Neuronal stem cell (in vitro differentiated cells): ENCODE measurements around the gene MYL3.
"Not testable (repeated sequence)": the region's sequence is repeated elsewhere in the genome, so short reads cannot be mapped to it uniquely, and the experiment has no call there.

Experiments
- DNase-seq: peaks from one replicate; pipeline ENCODE4 v3.0.0-alpha.2; 2013; ENCODE audit warnings: low spot score
- H2AFZ ChIP-seq: one replicate; pipeline ENCODE4 v1.6.1; 2013; ENCODE audit warnings: mild to moderate bottlenecking, low read length, inconsistent platforms
- H2AK5ac ChIP-seq: 2 replicates; pipeline ENCODE4 v1.6.1; 2013; ENCODE audit warnings: low read depth, mild to moderate bottlenecking, inconsistent platforms, low read length, moderate library complexity, mixed read lengths
- H2BK120ac ChIP-seq: 2 replicates; pipeline ENCODE4 v1.6.1; 2013; ENCODE audit warnings: low read depth, mild to moderate bottlenecking, inconsistent platforms, low read length, moderate library complexity, mixed read lengths
- H2BK12ac ChIP-seq: one replicate; pipeline ENCODE4 v1.6.1; 2013; ENCODE audit warnings: low read length, inconsistent platforms
- H2BK15ac ChIP-seq: 2 replicates; pipeline ENCODE4 v1.6.1; 2013; ENCODE audit warnings: mild to moderate bottlenecking, low read length, inconsistent platforms, mixed read lengths
- H2BK5ac ChIP-seq: one replicate; pipeline ENCODE4 v1.6.1; 2013; ENCODE audit warnings: inconsistent platforms, mild to moderate bottlenecking, low read length, moderate library complexity
- H3K14ac ChIP-seq: one replicate; pipeline ENCODE4 v1.6.1; 2013; ENCODE audit warnings: low read length, inconsistent platforms
- H3K18ac ChIP-seq: 2 replicates; pipeline ENCODE4 v1.6.1; 2013; ENCODE audit warnings: low read length, inconsistent platforms
- H3K23ac ChIP-seq: 2 replicates; pipeline ENCODE4 v1.6.1; 2013; ENCODE audit warnings: low read depth, mild to moderate bottlenecking, mixed read lengths, low read length, inconsistent platforms; ENCODE audit not compliant: poor library complexity
- H3K27ac ChIP-seq: replicated peaks from 3 replicates; pipeline ENCODE4 v1.5.1; 2013; ENCODE audit warnings: low read length, inconsistent platforms
- H3K27me3 ChIP-seq, 3 experiments: 2 replicates each; pipeline ENCODE4 v1.6.1; 2013; ENCODE audit warnings: low read length in 3 of 3, mild to moderate bottlenecking in 2 of 3, inconsistent platforms in 1 of 3, low read depth in 1 of 3, mixed read lengths in 1 of 3, moderate library complexity in 1 of 3; ENCODE audit not compliant: control insufficient read depth in 3 of 3, insufficient read depth in 3 of 3
- H3K36me3 ChIP-seq, 2 donors: replicated peaks in 1 of 2; 2 replicates each; pipeline ENCODE4 v1.6.1; 2013; ENCODE audit warnings: low read length in 2 of 2; ENCODE audit not compliant: control insufficient read depth in 2 of 2, insufficient read depth in 2 of 2
- H3K4ac ChIP-seq: 2 replicates; pipeline ENCODE4 v1.6.1; 2013; ENCODE audit warnings: inconsistent platforms, mild to moderate bottlenecking, low read length, moderate library complexity
- H3K4me1 ChIP-seq, 2 donors: 1 replicate in 1 of 2; 2 replicates in 1 of 2; pipeline ENCODE4 v1.6.1; 2013; ENCODE audit warnings: low read length in 2 of 2, low read depth in 1 of 2; ENCODE audit not compliant: control insufficient read depth in 2 of 2, insufficient read depth in 1 of 2
- H3K4me2 ChIP-seq: one replicate; pipeline ENCODE4 v1.6.1; 2013; ENCODE audit warnings: mild to moderate bottlenecking, low read length, inconsistent platforms; ENCODE audit not compliant: insufficient read depth, poor library complexity, severe bottlenecking
- H3K4me3 ChIP-seq, 2 donors: 2 replicates each; pipeline ENCODE4 v1.5.1; 2013; ENCODE audit warnings: low read length in 2 of 2, mild to moderate bottlenecking in 2 of 2, inconsistent platforms in 1 of 2, moderate library complexity in 1 of 2
- H3K79me1 ChIP-seq: one replicate; pipeline ENCODE4 v1.6.1; 2013; ENCODE audit warnings: low read depth, mild to moderate bottlenecking, inconsistent platforms, low read length, moderate library complexity
- H3K9ac ChIP-seq: one replicate; pipeline ENCODE4 v1.6.1; 2013; ENCODE audit warnings: mild to moderate bottlenecking, low read depth, low read length, inconsistent platforms; ENCODE audit not compliant: poor library complexity
- H3K9me3 ChIP-seq, 2 donors: replicated peaks in 1 of 2; 2 replicates each; pipeline versions ENCODE3 to v1.6.1; 2013; ENCODE audit warnings: low read length in 2 of 2, mild to moderate bottlenecking in 2 of 2, inconsistent platforms in 1 of 2, low read depth in 1 of 2, mixed read lengths in 1 of 2, moderate library complexity in 1 of 2; ENCODE audit not compliant: control insufficient read depth in 2 of 2, insufficient read depth in 1 of 2
- H4K8ac ChIP-seq: one replicate; pipeline ENCODE4 v1.6.1; 2013; ENCODE audit warnings: low read depth, mild to moderate bottlenecking, inconsistent platforms, low read length, moderate library complexity
- H4K91ac ChIP-seq: one replicate; pipeline ENCODE4 v1.6.1; 2013; ENCODE audit warnings: low read length, low read depth, mild to moderate bottlenecking, inconsistent platforms; ENCODE audit not compliant: poor library complexity
- WGBS, 2 donors: extraction: QIAGEN DNeasy Blood & Tissue Kit; methylation state at CpG; one replicate each; pipeline ENCODE4 v1.1.7; 2013; ENCODE audit warnings: missing lambda C conversion rate in 2 of 2, mixed read lengths in 1 of 2; ENCODE audit not compliant: insufficient read length in 2 of 2, insufficient replicate concordance in 1 of 2; ENCODE audit errors: extremely low coverage in 2 of 2; 5-methylcytosine and 5-hydroxymethylcytosine counted together

Gene MYL3

DNA sequence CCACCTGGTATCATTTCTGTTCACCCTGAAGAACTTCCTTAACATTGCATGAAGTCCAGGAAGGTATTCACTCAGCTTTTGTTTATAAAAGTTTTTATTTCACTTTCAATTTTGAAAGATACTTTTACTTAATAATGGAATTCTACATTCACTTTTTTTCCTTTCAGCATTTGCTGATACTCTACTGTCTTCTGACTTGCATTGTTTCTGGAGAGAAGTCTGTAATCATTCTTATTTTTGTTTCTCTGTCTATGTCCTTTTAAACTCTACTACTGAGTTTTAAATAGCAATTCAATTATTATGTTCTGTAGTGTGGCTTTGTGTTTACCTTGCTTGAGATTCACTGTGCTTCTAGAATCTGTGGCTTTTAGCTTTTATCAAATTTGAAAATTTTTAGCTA lies 42.4 kb downstream of the MYL3 start:
- Histone ChIP-seq H3K4me2 (no peak overlapping the region), H2BK12ac (no peak overlapping the region), H3K14ac (no peak overlapping the region), H3K4me3 (no peak overlapping the region), H2BK15ac (no peak overlapping the region), H4K8ac (no peak overlapping the region), H3K18ac (no peak overlapping the region), H3K9ac (no peak overlapping the region), H3K4me1 (peaks cover 2 to 4% of the 10 kb centered on the region in 2 donors), H3K27ac (no peak overlapping the region), H2AK5ac (no peak overlapping the region), H3K27me3 (no peaks in the 10 kb centered on the region), H2BK120ac (no peak overlapping the region), H2BK5ac (no peak overlapping the region), H3K9me3 (peaks cover 0 to 5% of the 10 kb centered on the region in 2 donors), H3K4ac (no peak overlapping the region), H3K79me1 (no peaks in the 10 kb centered on the region), H3K23ac (no peak overlapping the region), H4K91ac (no peak overlapping the region), H3K36me3 (no peaks in the 10 kb centered on the region), H2AFZ (no peak overlapping the region)
- no peak for DNase-seq

DNA sequence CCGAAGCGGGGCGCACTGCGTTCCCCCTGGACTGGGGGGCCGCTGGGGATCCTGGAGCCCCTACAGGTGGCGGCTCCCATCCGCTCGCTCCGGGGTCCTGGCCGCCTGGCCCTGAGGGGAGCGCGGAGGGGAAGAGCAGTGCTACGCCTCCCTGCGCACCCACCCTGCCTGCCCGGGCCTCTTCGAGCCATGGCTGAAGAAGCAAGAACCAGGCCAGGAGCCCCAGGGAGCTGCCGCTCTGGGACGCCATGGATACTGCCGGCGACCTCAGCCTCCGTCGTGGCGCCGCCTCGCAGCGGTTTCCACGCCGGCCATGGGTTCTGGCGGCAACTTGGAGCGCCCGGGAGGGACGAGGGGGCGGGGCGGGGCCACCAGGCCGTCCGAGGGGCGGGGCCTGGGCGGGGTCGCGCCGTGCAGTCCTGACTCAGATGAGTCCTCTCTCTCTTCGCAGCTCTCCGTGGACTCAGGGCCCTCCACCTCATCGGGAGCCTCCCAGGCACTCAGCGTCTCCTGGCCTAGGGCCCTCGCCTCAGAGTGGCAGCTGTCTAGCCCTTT lies 50.9 kb downstream of the MYL3 start:
- DNase-seq: peak; percentile 66
- peak overlapping the region in 1 of 2 donors; percentile 76 for H3K4me3 ChIP-seq

DNA sequence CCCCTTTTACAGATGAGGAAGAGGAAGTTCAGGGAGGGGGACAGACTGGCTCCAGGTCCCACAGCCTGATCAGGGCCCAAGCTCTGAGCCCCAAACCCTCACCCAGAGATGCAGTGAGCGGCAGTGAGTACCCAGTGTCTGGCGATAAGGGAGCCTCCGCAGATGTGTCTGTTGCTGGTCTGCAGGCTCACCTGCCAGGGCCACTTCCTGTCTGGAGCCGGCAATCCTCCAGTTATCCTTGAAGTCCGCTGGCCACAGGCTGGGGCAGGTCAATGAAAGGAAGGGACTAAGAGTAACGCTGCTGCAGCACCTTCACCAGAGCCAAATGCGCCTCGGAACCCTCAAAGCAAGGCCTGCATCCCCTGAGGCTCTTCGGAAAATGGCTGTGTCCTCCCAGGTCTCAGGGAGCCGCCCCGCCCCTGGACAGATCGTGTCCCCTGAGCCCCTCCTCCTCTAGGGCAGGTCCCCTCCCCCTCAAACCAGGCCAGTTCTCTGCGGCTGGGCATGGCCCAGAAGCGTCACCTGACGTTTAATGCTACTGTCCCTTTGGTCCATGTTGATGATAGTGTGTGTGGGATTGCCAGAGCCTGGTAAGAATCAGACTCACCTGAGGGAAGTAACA lies 51.5 kb downstream of the MYL3 start:
- peak overlapping the region; percentile 78 for H2BK12ac ChIP-seq
- peak; percentile 36 for DNase-seq
- peak overlapping the region in 1 of 2 donors; percentile 76 for H3K4me3 ChIP-seq

More for the DNA sequence above, 50.9 kb downstream of the MYL3 start:
- H2BK5ac ChIP-seq: no peak overlapping the region
- peak overlapping the region; percentile 25 for H2BK15ac ChIP-seq
- peaks cover 0 to 8% of the 10 kb centered on the region in 2 donors for H3K4me1 ChIP-seq
- peak overlapping the region; percentile 78 for H3K9ac ChIP-seq
- H3K4ac ChIP-seq: no peak overlapping the region
- peak overlapping the region; percentile 34 for H2BK12ac ChIP-seq
- peak overlapping the region; percentile 43 for H3K14ac ChIP-seq
- peaks cover 2% of the 10 kb centered on the region for H3K79me1 ChIP-seq
- no peak overlapping the region for H4K91ac ChIP-seq
- peak overlapping the region; percentile 78 for H3K4me2 ChIP-seq
- peak overlapping the region; percentile 71 for H3K23ac ChIP-seq
- no peaks in the 10 kb centered on the region for H3K36me3 ChIP-seq
- H3K18ac ChIP-seq: peak overlapping the region; percentile 98
- WGBS, 2 donors: no CpG with 5 or more reads among the region's 46 CpGs
- H2BK120ac ChIP-seq: no peak overlapping the region
- peak overlapping the region; percentile 44 for H3K27ac ChIP-seq
- no peak overlapping the region for H4K8ac ChIP-seq
- H3K9me3 ChIP-seq: no peaks in the 10 kb centered on the region
- peak overlapping the region; percentile 81 for H2AFZ ChIP-seq
- peaks cover 0 to 34% (median 3%) of the 10 kb centered on the region in 3 experiments for H3K27me3 ChIP-seq
- H2AK5ac ChIP-seq: peak overlapping the region; percentile 65

DNA sequence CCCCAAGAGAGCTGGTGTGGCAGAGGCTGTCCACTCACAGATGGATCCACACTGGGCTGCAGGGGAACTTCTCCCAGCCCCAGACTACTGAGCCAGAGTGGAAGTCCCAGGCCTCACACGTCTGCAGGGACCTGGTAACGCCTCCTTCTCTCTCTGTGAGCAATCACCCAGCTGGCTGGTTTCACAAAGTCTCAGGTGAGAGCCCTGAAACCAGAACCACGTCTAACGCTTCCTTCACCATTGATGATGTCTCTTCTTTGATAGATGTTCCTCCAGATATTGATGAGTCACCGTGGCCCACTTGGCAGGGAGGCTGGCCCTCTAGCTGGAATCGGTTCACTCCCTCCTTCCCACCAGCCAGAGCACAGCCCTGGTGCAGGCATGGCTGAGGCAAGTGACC lies 54.5 kb downstream of the MYL3 start:
- not testable (repeated sequence) for H4K91ac ChIP-seq, H3K4me1 ChIP-seq, H3K79me1 ChIP-seq, H3K4me3 ChIP-seq, H3K4ac ChIP-seq, H3K23ac ChIP-seq, H2BK5ac ChIP-seq, H4K8ac ChIP-seq, H3K36me3 ChIP-seq, H3K9ac ChIP-seq, H2AFZ ChIP-seq, H2BK12ac ChIP-seq, H3K18ac ChIP-seq, H2BK15ac ChIP-seq, H2BK120ac ChIP-seq, H3K14ac ChIP-seq, H3K4me2 ChIP-seq, H3K27ac ChIP-seq, H2AK5ac ChIP-seq, H3K9me3 ChIP-seq, DNase-seq
- H3K27me3 ChIP-seq: peaks cover 0 to 33% (median 3%) of the 10 kb centered on the region in 3 experiments
- no CpG with 5 or more reads among the region's 6 CpGs for WGBS, 2 donors

More for the DNA sequence above, 51.5 kb downstream of the MYL3 start:
- peak overlapping the region; percentile 43 for H3K14ac ChIP-seq
- no CpG with 5 or more reads among the region's 15 CpGs for WGBS, 2 donors
- H2BK120ac ChIP-seq: no peak overlapping the region
- H2BK5ac ChIP-seq: no peak overlapping the region
- peaks cover 0 to 34% (median 3%) of the 10 kb centered on the region in 3 experiments for H3K27me3 ChIP-seq
- H4K91ac ChIP-seq: no peak overlapping the region
- peak overlapping the region; percentile 65 for H2AK5ac ChIP-seq
- peaks cover 0 to 8% of the 10 kb centered on the region in 2 donors for H3K4me1 ChIP-seq
- H3K4me2 ChIP-seq: peak overlapping the region; percentile 78
- no peak overlapping the region for H3K4ac ChIP-seq
- H2BK15ac ChIP-seq: peak overlapping the region; percentile 25
- H3K36me3 ChIP-seq: no peaks in the 10 kb centered on the region
- H3K9me3 ChIP-seq: no peaks in the 10 kb centered on the region
- H3K79me1 ChIP-seq: peaks cover 2% of the 10 kb centered on the region
- H4K8ac ChIP-seq: peak overlapping the region; percentile 83
- peak overlapping the region; percentile 81 for H2AFZ ChIP-seq
- H3K9ac ChIP-seq: peak overlapping the region; percentile 78
- peak overlapping the region; percentile 98 for H3K18ac ChIP-seq
- peak overlapping the region; percentile 44 for H3K27ac ChIP-seq
- H3K23ac ChIP-seq: peak overlapping the region; percentile 71
